Measurements from ENCODE around the gene LGALS1. TPM values are rescaled to one million over a fixed set of nuclear protein-coding genes. Genes with fewer than 3 reads are reported as not detected.

The LGALS1 gene
- total RNA-seq, 1 experiment from 2014 or later, result 1,080 TPM

- no peaks in the 10 kb centered on the region for H3K9me2 ChIP-seq (ENCODE audit: insufficient read depth)
- no peak overlapping the region for H3K4me3 ChIP-seq (replicated peaks in 1 of 2; ENCODE audit: low read depth in 1 of 2, low read length in 2 of 2)
- TF ChIP-seq ZBTB33 (IDR thresholded peaks at IDR 0.05; ENCODE audit: extremely low read depth, insufficient replicate concordance, low read length), result no peak
- H3K79me2 ChIP-seq (ENCODE audit: insufficient read depth, low read length), result peaks cover 13% of the 10 kb centered on the region; the same call in 1 of the 2 replicates
- no peak overlapping the region for H3K9ac ChIP-seq (ENCODE audit: low read length)
- H3K9me3 ChIP-seq (ENCODE audit: control insufficient read depth in 1 of 2, insufficient read depth in 1 of 2, low read depth in 1 of 2, low read length in 2 of 2), result no peaks in the 10 kb centered on the region
- peak overlapping the region; percentile 8; the same call in 1 of the 2 replicates for H3K27ac ChIP-seq (ENCODE audit: low read depth, low read length)
- intact Hi-C loops (cut with micrococcal nuclease), result loop anchor here (2.0 kb wide), 2 partner anchors 37 to 141 kb away; no protein-coding TSS in a partner anchor
- H3K4me2 ChIP-seq (ENCODE audit: low read length), result no peak overlapping the region
- ATAC-seq (no peak), DNase-seq (ENCODE audit: low read depth, low spot score) (no peak)
- H4K20me1 ChIP-seq (ENCODE audit: insufficient read depth), result no peaks in the 10 kb centered on the region
- BruUV-seq (replicated peaks), result no TSS peak
- H3K27me3 ChIP-seq (ENCODE audit: insufficient read depth, low read length), result no peaks in the 10 kb centered on the region
- CTCF ChIA-PET, result interaction anchor here (2.6 kb wide), 1 partner anchor 22 kb away, joined by 12 read pairs; the partner anchor contains the start of gene PDXP
- H3K36me3 ChIP-seq (ENCODE audit: control insufficient read depth in 1 of 2, insufficient read depth in 2 of 2, low read length in 2 of 2), result peaks cover 5 to 11% of the 10 kb centered on the region in 2 experiments; a peak in 3 of 4 replicates
- no peak overlapping the region for H2AFZ ChIP-seq (ENCODE audit: low read depth, low read length, poor library complexity, severe bottlenecking)
- RAD21 ChIA-PET (ENCODE audit: low non-redundant PET in 1 of 2, low total read pairs in 2 of 2, uncharacterized antibody in 2 of 2, unreplicated experiment in 2 of 2), result no interaction called here
- POLR2A ChIA-PET, result interaction anchor here (0.6 to 2.6 kb wide), 5 partner anchors 9 to 359 kb away, joined by 3 to 6 read pairs (median 5); no protein-coding TSS in a partner anchor
- peaks cover 19 to 67% of the 10 kb centered on the region in 2 experiments for H3K4me1 ChIP-seq (ENCODE audit: control insufficient read depth in 1 of 2, insufficient read depth in 2 of 2, low read length in 2 of 2)
Observed at GRCh38 chr22:37679670-37680069, 4.2 kb downstream of the LGALS1 start.

- RAD21 ChIA-PET (ENCODE audit: low non-redundant PET in 1 of 2, low total read pairs in 2 of 2, uncharacterized antibody in 2 of 2, unreplicated experiment in 2 of 2), result interaction anchor here (2.2 to 2.3 kb wide), 2 partner anchors 37 kb away, joined by 13 to 15 read pairs; no protein-coding TSS in a partner anchor
- Histone ChIP-seq H3K36me3 (ENCODE audit: control insufficient read depth in 1 of 2, insufficient read depth in 2 of 2, low read length in 2 of 2) (peaks cover 5 to 11% of the 10 kb centered on the region in 2 experiments; a peak in 3 of 4 replicates), H3K4me2 (ENCODE audit: low read length) (no peak overlapping the region), H3K27me3 (ENCODE audit: insufficient read depth, low read length) (no peaks in the 10 kb centered on the region), H3K4me1 (ENCODE audit: control insufficient read depth in 1 of 2, insufficient read depth in 2 of 2, low read length in 2 of 2) (peaks cover 14 to 67% of the 10 kb centered on the region in 2 experiments), H3K9ac (ENCODE audit: low read length) (no peak overlapping the region), H2AFZ (ENCODE audit: low read depth, low read length, poor library complexity, severe bottlenecking) (no peak overlapping the region), H4K20me1 (ENCODE audit: insufficient read depth) (no peaks in the 10 kb centered on the region), H3K27ac (ENCODE audit: low read depth, low read length) (peak overlapping the region; percentile 8; the same call in 1 of the 2 replicates), H3K9me2 (ENCODE audit: insufficient read depth) (no peaks in the 10 kb centered on the region), H3K4me3 (replicated peaks in 1 of 2; ENCODE audit: low read depth in 1 of 2, low read length in 2 of 2) (no peak overlapping the region), H3K9me3 (ENCODE audit: control insufficient read depth in 1 of 2, insufficient read depth in 1 of 2, low read depth in 1 of 2, low read length in 2 of 2) (no peaks in the 10 kb centered on the region), H3K79me2 (ENCODE audit: insufficient read depth, low read length) (peaks cover 13% of the 10 kb centered on the region; the same call in 1 of the 2 replicates)
- intact Hi-C loops (cut with micrococcal nuclease), result loop anchor here (2.0 kb wide), 2 partner anchors 38 to 142 kb away; no protein-coding TSS in a partner anchor
- BruUV-seq (replicated peaks), result no TSS peak
- DNase-seq (ENCODE audit: low read depth, low spot score), result no peak
- no peak for ATAC-seq
- TF ChIP-seq RAD21 (IDR thresholded peaks at IDR 0.05; ENCODE audit: low read depth) (no peak), POLR2AphosphoS5 (IDR thresholded peaks at IDR 0.05; ENCODE audit: low read depth, low read length) (peak; percentile 71)
- CTCF ChIA-PET, result interaction anchor here (1.0 to 2.6 kb wide), 6 partner anchors 19 to 141 kb away, joined by 3 to 28 read pairs (median 6); partner anchors contain the start of gene PDXP
- POLR2A ChIA-PET, result interaction anchor here (0.6 to 2.6 kb wide), 4 partner anchors 9 to 359 kb away, joined by 3 to 6 read pairs (median 4); no protein-coding TSS in a partner anchor
Observed at GRCh38 chr22:37680191-37680851, 4.9 kb downstream of the LGALS1 start.

Data from HCT116 (cell line).